A549 (cell line): Measurements from ENCODE around the gene ARHGEF38. TPM values are rescaled to one million over a fixed set of nuclear protein-coding genes. Genes with fewer than 3 reads are reported as not detected.

Experiments
- ATAC-seq, 2 experiments: fragments of 200-7000 bp in 1 of 2; fragments of >200 bp in 1 of 2; cut with Nextera tagmentation in 1 of 2; cut with Tn5 transposase in 1 of 2; 3 replicates each; pipeline versions ENCODE4 v1.8.0 to v1.9.1; 2018 to 2020; ENCODE audit warnings: mild to moderate bottlenecking in 1 of 2, moderate library complexity in 1 of 2
- CTCF ChIA-PET: fragments of 300-600 bp; sonication (Branson Sonifier 250); formaldehyde crosslinking; extraction: SDS; loops from one replicate; lab custom pipeline; 2021; ENCODE audit warnings: antibody characterized with exemption, inconsistent platforms; lab: Yijun Ruan, JAX
- POLR2A ChIA-PET: fragments of 350-600 bp; formaldehyde crosslinking; extraction: SDS; loops from one replicate; lab custom pipeline; 2021; ENCODE audit warnings: antibody characterized with exemption, inconsistent platforms; lab: Yijun Ruan, JAX
- DNase-seq, 2 experiments: peaks; one replicate each; pipeline versions ENCODE4 v3.0.0 to v3.0.0-alpha.2; 2011 to 2016; ENCODE audit warnings: low read depth in 1 of 2, low spot score in 1 of 2
- FAIRE-seq: peaks from 2 replicates; lab custom pipeline; 2011; peaks lifted over from hg19 to GRCh38; lab: Jason Lieb, UNC
- H3K27ac ChIP-seq, 2 experiments: fragments of >200 bp; sonication (Bioruptor Twin); formaldehyde crosslinking; 3 replicates each; pipeline ENCODE4 v1.5.1; 2016 to 2017
- H3K4me1 ChIP-seq: fragments of >200 bp; sonication (Bioruptor Twin); formaldehyde crosslinking; 3 replicates; pipeline ENCODE4 v1.6.1; 2016
- H3K4me2 ChIP-seq: fragments of >200 bp; sonication (Bioruptor Twin); formaldehyde crosslinking; 3 replicates; pipeline ENCODE4 v1.6.1; 2016
- H3K4me3 ChIP-seq: fragments of >200 bp; sonication (Bioruptor Twin); formaldehyde crosslinking; 3 replicates; pipeline ENCODE4 v1.5.1; 2016
- H3K9me3 ChIP-seq: fragments of >200 bp; sonication (Bioruptor Twin); formaldehyde crosslinking; 3 replicates; pipeline ENCODE4 v1.6.1; 2016
- CTCF ChIP-seq: fragments of >200 bp; sonication (Bioruptor Twin); formaldehyde crosslinking; IDR thresholded peaks from 3 replicates; pipeline ENCODE4 v1.5.1; 2016
- EHMT2 ChIP-seq: fragments of 200-600 bp; sonication (generic); IDR thresholded peaks from 2 replicates; pipeline ENCODE4 v1.6.1; 2016; ENCODE audit warnings: antibody characterized with exemption, low read depth, mild to moderate bottlenecking, moderate library complexity
- FOSB ChIP-seq: fragments of 250-450 bp; sonication (Bioruptor Pico); IDR thresholded peaks from 2 replicates; pipeline ENCODE4 v1.5.0; 2020; ENCODE audit warnings: mild to moderate bottlenecking, moderate library complexity
- FOSL2 ChIP-seq, 2 experiments: fragments of 450-650 bp in 1 of 2; fragments of >200 bp in 1 of 2; sonication (Bioruptor Twin) in 1 of 2; formaldehyde crosslinking; IDR thresholded peaks; 2 replicates each; pipeline versions ENCODE4 v1.5.0 to v1.6.1; 2016 to 2020; ENCODE audit warnings: mild to moderate bottlenecking in 1 of 2, moderate library complexity in 1 of 2
- GATA3 ChIP-seq: IDR thresholded peaks from 2 replicates; pipeline ENCODE4 v1.6.1; 2012; ENCODE audit warnings: borderline replicate concordance
- HDAC2 ChIP-seq: fragments of 200-600 bp; sonication (generic); IDR thresholded peaks from 2 replicates; pipeline ENCODE4 v1.6.1; 2016
- HEYL ChIP-seq: fragments of 250-450 bp; sonication (Bioruptor Pico); IDR thresholded peaks from 2 replicates; pipeline ENCODE4 v1.8.0; 2021; ENCODE audit warnings: mild to moderate bottlenecking, moderate library complexity
- HOXA7 ChIP-seq: fragments of 250-450 bp; sonication (Bioruptor Pico); IDR thresholded peaks from 2 replicates; pipeline ENCODE4 v1.5.0; 2020; ENCODE audit warnings: mild to moderate bottlenecking, moderate library complexity
- JUN ChIP-seq, 2 experiments: fragments of >200 bp; sonication (Bioruptor Twin); formaldehyde crosslinking; IDR thresholded peaks; 2 replicates in 1 of 2; 3 replicates in 1 of 2; pipeline ENCODE4 v1.6.1; 2016 to 2017
- MAZ ChIP-seq: fragments of 150-350 bp; IDR thresholded peaks from 2 replicates; pipeline ENCODE4 v1.6.1; 2014; ENCODE audit warnings: antibody characterized with exemption, low read depth, low read length, borderline replicate concordance
- MYC ChIP-seq: IDR thresholded peaks from 2 replicates; pipeline ENCODE4 v1.6.1; 2012; ENCODE audit warnings: mild to moderate bottlenecking, inconsistent platforms, low read length, improper control_type of control experiment, borderline replicate concordance
- NFE2L2 ChIP-seq: fragments of 150-350 bp; conservative IDR thresholded peaks from 2 replicates; pipeline ENCODE4 v1.6.1; 2014; ENCODE audit warnings: low read length
- NR3C1 ChIP-seq: fragments of >200 bp; sonication (Bioruptor Twin); formaldehyde crosslinking; IDR thresholded peaks from 3 replicates; pipeline ENCODE4 v1.6.1; 2017
- POLR2A ChIP-seq: IDR thresholded peaks from 2 replicates; pipeline ENCODE4 v1.6.1; 2012; ENCODE audit warnings: mild to moderate bottlenecking, low read length
- RARB ChIP-seq: fragments of 250-450 bp; sonication (Bioruptor Pico); IDR thresholded peaks from 2 replicates; pipeline ENCODE4 v1.8.0; 2021; ENCODE audit warnings: mild to moderate bottlenecking, moderate library complexity
- RCOR1 ChIP-seq: fragments of 150-350 bp; IDR thresholded peaks from 2 replicates; pipeline ENCODE4 v1.6.1; 2014; ENCODE audit warnings: antibody characterized with exemption, low read length, low read depth
- RNF2 ChIP-seq: fragments of 200-600 bp; sonication (generic); IDR thresholded peaks from 2 replicates; pipeline ENCODE4 v1.6.1; 2016; ENCODE audit warnings: low read depth, mild to moderate bottlenecking, antibody characterized with exemption, moderate library complexity, borderline replicate concordance
- SMC3 ChIP-seq: fragments of >200 bp; sonication (Bioruptor Twin); formaldehyde crosslinking; IDR thresholded peaks from 3 replicates; pipeline ENCODE4 v1.6.1; 2018; ENCODE audit warnings: inconsistent platforms
- TFCP2L1 ChIP-seq: fragments of 250-450 bp; sonication (Bioruptor Pico); IDR thresholded peaks from 2 replicates; pipeline ENCODE4 v1.5.0; 2021; ENCODE audit warnings: mild to moderate bottlenecking
- ZNF302 ChIP-seq: fragments of 250-450 bp; sonication (Bioruptor Pico); IDR thresholded peaks from 2 replicates; pipeline ENCODE4 v1.9.0; 2021; ENCODE audit warnings: inconsistent platforms, mild to moderate bottlenecking, moderate library complexity
- WGBS: methylation state at CpG from one replicate; pipeline ENCODE4 v1.1.6; 2017; ENCODE audit errors: missing lambda C conversion rate; 5-methylcytosine and 5-hydroxymethylcytosine counted together
- polyA plus RNA-seq, 4 experiments: library from polyadenylated mRNA; depleted of rRNA in 3 of 4; stranded (reverse); fragments of >200 nt; fragmentation: RNase III in 1 of 4; extraction: RNeasy Plus Mini Kit Qiagen cat#74134 plus additional on column Dnase treatment in 1 of 4; gene quantifications; 2 replicates in 3 of 4; 3 replicates in 1 of 4; pipeline ENCODE4 v1.2.3, GENCODE V29; 2011 to 2017
- TF ChIP-seq, protein P1 (sequence below): fragments of 200-600 bp; sonication (generic); IDR thresholded peaks from 2 replicates; pipeline ENCODE4 v1.6.1; 2016; ENCODE audit warnings: antibody characterized with exemption, mild to moderate bottlenecking, moderate library complexity
- TF ChIP-seq, protein P2 (sequence below): fragments of >200 bp; sonication (Bioruptor Twin); formaldehyde crosslinking; IDR thresholded peaks from 2 replicates; pipeline ENCODE4 v1.6.1; 2016

ARHGEF38 gene
- polyA plus RNA-seq, 2 of the 4 experiments (the other 2 are of a cell fraction), result 0.05 TPM; not detected in 1

DNA sequence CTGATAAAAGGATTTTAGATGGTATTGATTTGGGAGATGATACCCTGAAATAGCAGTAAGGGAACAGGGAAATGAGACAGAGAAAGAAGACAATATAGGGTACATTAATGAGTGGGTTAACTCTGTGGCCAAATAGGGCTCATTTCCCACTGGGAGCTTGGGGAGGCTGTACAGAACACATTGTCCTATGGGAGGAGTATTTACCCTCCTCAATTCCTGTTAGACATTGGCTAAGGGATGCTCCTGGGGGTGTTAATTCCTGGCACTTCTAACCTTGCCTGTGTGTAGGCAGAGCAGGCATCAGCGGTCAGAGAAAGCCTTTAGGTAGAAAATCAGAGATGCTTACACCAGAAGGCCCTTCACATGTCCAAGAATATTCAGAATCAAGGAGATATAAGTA is 49.0 kb downstream of the ARHGEF38 start:
- Histone ChIP-seq H3K4me3 (no peak overlapping the region), H3K27ac (no peak overlapping the region), H3K9me3 (no peaks in the 10 kb centered on the region), H3K4me2 (no peak overlapping the region), H3K4me1 (peaks cover 18% of the 10 kb centered on the region; the same call in 2 of the 3 replicates)
- ChIA-PET CTCF (no interaction called here), POLR2A (no interaction called here)
- DNase-seq (no peak), FAIRE-seq (no peak), ATAC-seq (no peak)
- TF ChIP-seq MAZ (no peak), RNF2 (no peak), FOSB (no peak), CTCF (no peak), ZNF302 (CRISPR knock-in tag) (no peak), NFE2L2 (no peak), HEYL (CRISPR knock-in tag) (no peak), NR3C1 (no peak), TFCP2L1 (CRISPR knock-in tag) (no peak), EHMT2 (no peak), GATA3 (no peak), POLR2A (no peak), JUN (IDR thresholded peaks at IDR 0.05) (no peak), HDAC2 (no peak), SMC3 (no peak), MYC (no peak), HOXA7 (no peak)
- TF ChIP-seq, protein P1, sequence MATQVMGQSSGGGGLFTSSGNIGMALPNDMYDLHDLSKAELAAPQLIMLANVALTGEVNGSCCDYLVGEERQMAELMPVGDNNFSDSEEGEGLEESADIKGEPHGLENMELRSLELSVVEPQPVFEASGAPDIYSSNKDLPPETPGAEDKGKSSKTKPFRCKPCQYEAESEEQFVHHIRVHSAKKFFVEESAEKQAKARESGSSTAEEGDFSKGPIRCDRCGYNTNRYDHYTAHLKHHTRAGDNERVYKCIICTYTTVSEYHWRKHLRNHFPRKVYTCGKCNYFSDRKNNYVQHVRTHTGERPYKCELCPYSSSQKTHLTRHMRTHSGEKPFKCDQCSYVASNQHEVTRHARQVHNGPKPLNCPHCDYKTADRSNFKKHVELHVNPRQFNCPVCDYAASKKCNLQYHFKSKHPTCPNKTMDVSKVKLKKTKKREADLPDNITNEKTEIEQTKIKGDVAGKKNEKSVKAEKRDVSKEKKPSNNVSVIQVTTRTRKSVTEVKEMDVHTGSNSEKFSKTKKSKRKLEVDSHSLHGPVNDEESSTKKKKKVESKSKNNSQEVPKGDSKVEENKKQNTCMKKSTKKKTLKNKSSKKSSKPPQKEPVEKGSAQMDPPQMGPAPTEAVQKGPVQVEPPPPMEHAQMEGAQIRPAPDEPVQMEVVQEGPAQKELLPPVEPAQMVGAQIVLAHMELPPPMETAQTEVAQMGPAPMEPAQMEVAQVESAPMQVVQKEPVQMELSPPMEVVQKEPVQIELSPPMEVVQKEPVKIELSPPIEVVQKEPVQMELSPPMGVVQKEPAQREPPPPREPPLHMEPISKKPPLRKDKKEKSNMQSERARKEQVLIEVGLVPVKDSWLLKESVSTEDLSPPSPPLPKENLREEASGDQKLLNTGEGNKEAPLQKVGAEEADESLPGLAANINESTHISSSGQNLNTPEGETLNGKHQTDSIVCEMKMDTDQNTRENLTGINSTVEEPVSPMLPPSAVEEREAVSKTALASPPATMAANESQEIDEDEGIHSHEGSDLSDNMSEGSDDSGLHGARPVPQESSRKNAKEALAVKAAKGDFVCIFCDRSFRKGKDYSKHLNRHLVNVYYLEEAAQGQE, result no peak
- TF ChIP-seq, protein P2, sequence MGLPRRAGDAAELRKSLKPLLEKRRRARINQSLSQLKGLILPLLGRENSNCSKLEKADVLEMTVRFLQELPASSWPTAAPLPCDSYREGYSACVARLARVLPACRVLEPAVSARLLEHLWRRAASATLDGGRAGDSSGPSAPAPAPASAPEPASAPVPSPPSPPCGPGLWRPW, result no peak
- WGBS, result 92% methylated on average over 1 of the region's 1 CpG

DNA sequence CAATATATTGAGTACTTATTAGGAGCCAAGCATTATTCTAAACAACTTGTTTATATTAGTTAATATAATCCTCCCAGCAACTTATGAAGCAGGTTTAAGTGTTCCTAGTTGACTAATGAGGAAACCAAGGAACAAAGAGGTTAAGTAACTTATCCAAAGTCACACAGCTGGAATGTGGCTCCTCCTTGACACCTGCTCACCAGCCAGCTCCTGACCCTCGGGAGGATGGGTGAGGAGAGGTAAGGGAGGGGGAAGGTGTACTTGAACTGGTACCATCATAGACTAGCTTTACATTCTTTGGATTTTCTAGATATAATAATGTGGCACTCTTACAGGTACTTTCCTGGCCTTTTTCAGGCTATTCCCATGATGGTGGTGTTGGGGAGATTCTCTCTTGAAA is 50.7 kb downstream of the ARHGEF38 start:
- CTCF ChIA-PET, result interaction anchor here (1.5 kb wide), 1 partner anchor 82 kb away, joined by 4 read pairs; no protein-coding TSS in a partner anchor
- POLR2A ChIA-PET, result no interaction called here
- TF ChIP-seq MYC, result no peak
- TF ChIP-seq RCOR1, result no peak
- TF ChIP-seq RARB (CRISPR knock-in tag), result no peak
- TF ChIP-seq SMC3, result no peak
- TF ChIP-seq FOSL2 (IDR thresholded peaks at IDR 0.05), result no peak
- TF ChIP-seq FOSL2 (CRISPR knock-in tag; IDR thresholded peaks at IDR 0.05), result no peak
- TF ChIP-seq, all 56 proteins: peak for 0

More for the DNA sequence above, 50.7 kb downstream of the ARHGEF38 start:
- DNase-seq (no peak), ATAC-seq (no peak), FAIRE-seq (no peak)
- Histone ChIP-seq H3K4me2 (no peak overlapping the region), H3K9me3 (no peaks in the 10 kb centered on the region), H3K27ac (no peak overlapping the region), H3K4me1 (peaks cover 12% of the 10 kb centered on the region; the same call in 2 of the 3 replicates), H3K4me3 (no peak overlapping the region)
- 24% methylated on average over 1 of the region's 1 CpG for WGBS
